ENCODE measurements around the gene TOR1AIP1.
"Not testable (repeated sequence)": the region's sequence is repeated elsewhere in the genome, so short reads cannot be mapped to it uniquely, and the experiment has no call there.

Gene TOR1AIP1, protein sequence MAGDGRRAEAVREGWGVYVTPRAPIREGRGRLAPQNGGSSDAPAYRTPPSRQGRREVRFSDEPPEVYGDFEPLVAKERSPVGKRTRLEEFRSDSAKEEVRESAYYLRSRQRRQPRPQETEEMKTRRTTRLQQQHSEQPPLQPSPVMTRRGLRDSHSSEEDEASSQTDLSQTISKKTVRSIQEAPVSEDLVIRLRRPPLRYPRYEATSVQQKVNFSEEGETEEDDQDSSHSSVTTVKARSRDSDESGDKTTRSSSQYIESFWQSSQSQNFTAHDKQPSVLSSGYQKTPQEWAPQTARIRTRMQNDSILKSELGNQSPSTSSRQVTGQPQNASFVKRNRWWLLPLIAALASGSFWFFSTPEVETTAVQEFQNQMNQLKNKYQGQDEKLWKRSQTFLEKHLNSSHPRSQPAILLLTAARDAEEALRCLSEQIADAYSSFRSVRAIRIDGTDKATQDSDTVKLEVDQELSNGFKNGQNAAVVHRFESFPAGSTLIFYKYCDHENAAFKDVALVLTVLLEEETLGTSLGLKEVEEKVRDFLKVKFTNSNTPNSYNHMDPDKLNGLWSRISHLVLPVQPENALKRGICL

GRCh38 chr1:179882253-179883039 is at the start of gene TOR1AIP1:
Gene TOR1AIP1, plus strand, starts transcription at chr1:179882285. Its CDS starts 218 bp downstream, at chr1:179882503.
- DNase-seq (ENCODE audit: low read depth): peak; percentile 94

GRCh38 chr1:179836686-179837445 is 45.2 kb upstream of the TOR1AIP1 start:
- DNase-seq (ENCODE audit: low read depth): not testable (repeated sequence)

GRCh38 chr1:179840107-179840506 is 42.0 kb upstream of the TOR1AIP1 start:
- DNase-seq (ENCODE audit: low read depth): no peak

- no peak for DNase-seq (ENCODE audit: low read depth)
Observed at GRCh38 chr1:179848233-179848632, 33.9 kb upstream of the TOR1AIP1 start.

GRCh38 chr1:179853102-179853501 is 29.0 kb upstream of the TOR1AIP1 start:
- DNase-seq (ENCODE audit: low read depth): no peak

GRCh38 chr1:179855831-179856230 is 26.3 kb upstream of the TOR1AIP1 start:
- DNase-seq (ENCODE audit: low read depth): not testable (repeated sequence)

GRCh38 chr1:179856296-179856695 is 25.8 kb upstream of the TOR1AIP1 start:
- DNase-seq (ENCODE audit: low read depth): no peak

- DNase-seq (ENCODE audit: low read depth): no peak
Observed at GRCh38 chr1:179857009-179857408, 25.1 kb upstream of the TOR1AIP1 start.

GRCh38 chr1:179860652-179861051 is 21.4 kb upstream of the TOR1AIP1 start:
- DNase-seq (ENCODE audit: low read depth): no peak

DNA sequence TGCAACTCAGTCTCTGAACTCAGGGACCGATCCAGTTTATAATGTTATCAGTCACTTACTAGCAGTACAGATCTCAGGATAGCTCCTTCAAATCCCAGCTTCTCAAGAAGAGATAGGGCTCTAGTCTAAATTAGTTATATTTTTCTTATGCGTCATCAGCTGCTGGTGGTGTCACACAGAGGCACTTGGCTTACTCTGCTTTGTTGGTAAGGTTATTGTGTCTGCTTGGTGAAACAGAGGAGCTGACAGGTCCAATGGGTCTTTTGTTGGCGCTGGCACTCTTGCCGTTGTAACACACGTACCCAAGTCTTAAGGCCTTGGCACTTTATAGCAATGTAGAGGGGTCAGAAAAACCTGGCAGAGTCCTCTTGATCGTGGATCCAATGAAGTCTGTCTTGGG is 16.7 kb upstream of the TOR1AIP1 start:
- no peak for DNase-seq (ENCODE audit: low read depth)

- DNase-seq (ENCODE audit: low read depth): no peak
Observed at GRCh38 chr1:179866616-179867015, 15.5 kb upstream of the TOR1AIP1 start.

GRCh38 chr1:179867493-179868330 is 14.4 kb upstream of the TOR1AIP1 start:
- DNase-seq (ENCODE audit: low read depth): no peak

DNA sequence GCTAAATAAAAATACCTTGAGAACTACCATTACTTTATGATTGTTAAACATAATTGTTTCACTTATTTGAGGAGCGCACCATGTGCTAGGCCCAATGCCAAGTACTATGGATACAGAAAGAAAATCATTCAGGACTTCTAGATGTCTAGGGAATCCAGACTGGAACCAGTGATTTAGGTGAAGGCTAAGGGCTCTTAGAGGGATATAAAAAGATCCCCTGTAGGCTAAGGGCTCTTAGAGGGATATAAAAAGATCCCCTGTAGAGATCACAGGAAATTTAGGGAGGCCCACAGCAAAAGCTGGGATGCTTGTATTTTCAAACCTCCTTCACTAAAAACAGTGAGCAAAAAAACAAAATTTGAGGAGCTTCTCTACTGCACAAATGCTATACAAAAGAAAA is 11.2 kb upstream of the TOR1AIP1 start:
- no peak for DNase-seq (ENCODE audit: low read depth)

GRCh38 chr1:179871940-179872339 is 10.1 kb upstream of the TOR1AIP1 start:
- no peak for DNase-seq (ENCODE audit: low read depth)

GRCh38 chr1:179872558-179872957 is 9.5 kb upstream of the TOR1AIP1 start:
- DNase-seq (ENCODE audit: low read depth): no peak

- DNase-seq (ENCODE audit: low read depth): no peak
Observed at GRCh38 chr1:179873438-179873851, 8.6 kb upstream of the TOR1AIP1 start.

DNA sequence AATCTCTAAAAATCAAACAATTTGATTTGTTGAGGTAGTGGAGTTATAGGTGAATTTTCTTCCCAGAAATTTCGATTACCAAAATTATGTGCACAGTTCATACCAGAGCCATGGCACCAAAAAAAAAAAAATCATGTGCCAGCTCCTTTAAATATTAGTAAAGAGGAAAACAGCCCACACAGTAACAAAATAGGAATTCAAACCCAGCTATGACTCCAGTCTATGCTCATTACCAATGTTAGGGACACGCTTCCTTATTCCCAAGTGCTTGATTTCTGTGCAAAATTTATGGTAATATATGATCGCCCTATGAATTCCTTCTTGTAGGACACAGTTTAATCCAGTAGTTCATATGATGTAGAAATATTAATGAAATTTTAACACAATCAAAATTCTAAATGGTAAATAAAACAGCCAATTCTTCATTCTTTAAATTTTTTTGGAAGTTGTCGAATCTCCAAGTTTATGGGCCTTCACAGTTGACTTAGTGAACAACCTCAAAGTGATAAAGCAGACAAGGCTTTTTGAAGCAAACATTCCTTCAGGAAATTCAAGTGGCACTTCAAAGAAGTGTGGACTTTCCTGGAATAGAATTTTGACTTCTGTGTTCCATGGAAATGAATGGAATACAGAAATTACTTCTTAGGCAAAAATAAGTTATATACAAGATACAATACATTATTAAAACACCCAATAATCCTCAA is 6.3 kb upstream of the TOR1AIP1 start:
- no peak for DNase-seq (ENCODE audit: low read depth)

- no peak for DNase-seq (ENCODE audit: low read depth)
Observed at GRCh38 chr1:179876300-179876715, 5.8 kb upstream of the TOR1AIP1 start.

DNA sequence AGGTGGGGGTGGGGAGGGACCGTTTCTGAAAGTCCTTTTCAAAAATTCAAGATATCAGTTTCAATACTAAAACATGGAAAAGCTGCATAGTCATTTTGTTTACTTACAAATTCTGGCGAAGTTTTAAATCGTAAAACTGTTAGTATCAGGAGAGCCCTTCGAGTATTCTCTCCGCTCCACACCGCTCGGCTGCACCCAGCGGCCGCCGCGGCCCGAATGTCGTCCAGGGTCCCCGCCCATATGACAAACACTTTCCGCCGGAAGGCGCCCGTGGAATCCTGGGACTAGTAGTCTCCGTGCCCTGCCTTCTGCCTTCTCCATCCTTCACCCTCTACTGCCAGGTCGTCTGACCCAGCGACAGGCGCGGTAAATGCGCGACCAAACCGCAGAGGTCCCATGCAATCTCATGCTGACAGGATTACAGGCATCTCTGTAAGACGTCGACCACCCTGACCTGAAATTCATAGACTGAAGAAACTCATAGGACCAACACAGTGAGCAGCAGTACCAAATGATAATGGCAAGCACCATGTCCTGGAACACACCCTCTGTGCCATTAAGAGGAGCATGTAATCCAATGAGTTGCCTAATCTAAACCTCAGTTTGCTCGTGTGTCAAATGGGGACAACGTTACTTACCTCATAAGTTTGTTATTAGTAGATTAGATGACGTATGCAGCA is 4.4 kb upstream of the TOR1AIP1 start, which contains the start of gene TOR1AIP2:
Gene TOR1AIP2 (minus strand): TSS at position 218 of the 680 bp plus-strand sequence. CDS start 25,138 bp downstream, outside the sequence.
- peak; percentile 64 for DNase-seq (ENCODE audit: low read depth)

DNA sequence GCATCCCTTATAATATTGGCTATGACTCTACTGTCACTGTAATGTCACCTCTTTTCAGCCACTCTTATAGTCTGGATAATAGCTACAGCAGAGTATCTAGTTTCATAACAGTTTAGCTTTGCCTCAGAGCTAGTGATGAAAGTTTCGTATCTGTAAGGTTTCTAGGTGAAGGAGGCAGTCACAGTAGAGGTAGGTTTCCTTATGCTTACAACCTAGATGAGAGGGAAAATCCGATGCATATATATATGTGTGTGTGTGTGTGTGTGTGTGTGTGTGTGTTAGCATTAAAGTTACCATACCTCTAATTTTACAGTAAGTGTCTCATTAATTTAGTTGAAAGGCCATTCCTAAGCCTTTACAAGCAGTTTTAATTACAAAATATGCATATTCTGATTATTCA is 2.3 kb upstream of the TOR1AIP1 start:
- no peak for DNase-seq (ENCODE audit: low read depth)

Data from CMK (cell line).